HG03354 (cell line): ENCODE data around the gene TTBK2.

Source experiments
- ATAC-seq: cut with Tn5 transposase; IDR thresholded peaks from one replicate; pipeline ENCODE4 v1.9.1; 2021; ENCODE audit warnings: mild to moderate bottlenecking; ENCODE audit not compliant: unreplicated experiment, poor library complexity, severe bottlenecking

Gene TTBK2

GRCh38 chr15:42707873-42708544 lies 212.6 kb downstream of the TTBK2 start:
- no peak for ATAC-seq

- ATAC-seq: no peak
These were observed 213.5 kb downstream of the TTBK2 start for GRCh38 chr15:42707068-42707467.

- ATAC-seq: no peak
These were observed 215.2 kb downstream of the TTBK2 start for GRCh38 chr15:42705336-42705735.

GRCh38 chr15:42704492-42704926 lies 216.1 kb downstream of the TTBK2 start:
- no peak for ATAC-seq

GRCh38 chr15:42696626-42697025 lies 224.0 kb downstream of the TTBK2 start:
- no peak for ATAC-seq

GRCh38 chr15:42695527-42696071 lies 225.0 kb downstream of the TTBK2 start:
- no peak for ATAC-seq

GRCh38 chr15:42694398-42694797 lies 226.2 kb downstream of the TTBK2 start:
- no peak for ATAC-seq

- ATAC-seq: no peak
These were observed 226.6 kb downstream of the TTBK2 start for GRCh38 chr15:42693942-42694341.

GRCh38 chr15:42693496-42693895 lies 227.1 kb downstream of the TTBK2 start:
- no peak for ATAC-seq

GRCh38 chr15:42692997-42693396 lies 227.6 kb downstream of the TTBK2 start:
- ATAC-seq: no peak

- no peak for ATAC-seq
These were observed 228.0 kb downstream of the TTBK2 start for GRCh38 chr15:42692536-42692935.

- no peak for ATAC-seq
These were observed 228.8 kb downstream of the TTBK2 start for GRCh38 chr15:42691770-42692169.

- ATAC-seq: no peak
These were observed 229.3 kb downstream of the TTBK2 start for GRCh38 chr15:42691308-42691707.
